ENCODE results near the gene ZC3H4.
"Not testable (repeated sequence)": the region's sequence is repeated elsewhere in the genome, so short reads cannot be mapped to it uniquely, and the experiment has no call there.

The ZC3H4 gene

DNA sequence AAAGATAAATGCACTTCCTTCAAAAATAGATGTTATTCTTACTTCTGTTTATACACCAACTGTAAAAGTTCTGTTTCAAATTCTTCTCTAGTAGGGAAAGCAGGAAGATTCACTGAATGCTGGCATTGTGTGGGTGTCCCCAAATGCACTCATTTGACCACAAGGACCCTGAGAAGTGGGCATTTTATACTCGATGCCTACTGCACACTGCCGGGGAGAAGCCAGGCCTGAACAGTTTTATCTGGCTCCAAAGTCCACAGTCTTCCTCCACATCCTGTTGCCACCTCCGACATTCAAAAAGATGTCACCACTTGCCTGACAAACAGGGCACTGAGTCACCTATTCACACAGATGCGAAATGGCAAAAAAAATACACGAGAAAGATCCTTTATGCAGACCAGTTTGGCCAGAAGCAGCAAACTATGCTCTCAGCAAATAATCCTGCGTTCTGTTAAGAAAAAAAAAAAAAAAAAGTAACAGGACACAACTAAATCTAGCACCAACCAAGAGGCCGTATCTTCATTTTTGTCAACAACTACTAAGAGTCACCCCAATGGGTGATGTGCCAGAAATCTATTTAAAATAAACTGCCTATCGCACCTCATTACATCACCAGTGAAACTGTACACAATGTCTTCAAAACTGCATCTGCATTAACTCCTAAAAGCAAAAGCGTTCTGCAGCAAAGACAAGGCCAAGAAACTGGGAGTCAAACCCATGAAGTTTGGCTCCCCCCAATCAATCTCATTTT is 6.2 kb downstream of the ZC3H4 start:
- no peak for FAIRE-seq

DNA sequence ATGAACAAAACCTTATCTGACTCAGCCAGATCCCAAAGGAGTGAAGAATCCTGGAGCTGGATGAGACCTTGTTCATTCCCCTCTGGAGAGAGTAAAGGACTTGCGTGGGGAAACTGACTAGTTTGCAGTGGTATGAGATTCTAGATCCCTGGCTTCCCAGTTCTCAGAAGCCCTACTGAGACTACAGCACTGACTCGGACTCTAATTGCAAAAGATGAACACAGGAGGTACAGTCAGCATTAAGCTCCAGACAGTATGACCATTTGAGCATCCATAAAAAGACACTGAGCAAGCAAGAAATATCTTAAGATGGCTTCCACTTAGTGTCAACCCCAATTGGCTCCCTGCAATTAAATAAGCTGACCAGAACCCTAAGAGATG is 6.8 kb downstream of the ZC3H4 start:
- no peak for FAIRE-seq

DNA sequence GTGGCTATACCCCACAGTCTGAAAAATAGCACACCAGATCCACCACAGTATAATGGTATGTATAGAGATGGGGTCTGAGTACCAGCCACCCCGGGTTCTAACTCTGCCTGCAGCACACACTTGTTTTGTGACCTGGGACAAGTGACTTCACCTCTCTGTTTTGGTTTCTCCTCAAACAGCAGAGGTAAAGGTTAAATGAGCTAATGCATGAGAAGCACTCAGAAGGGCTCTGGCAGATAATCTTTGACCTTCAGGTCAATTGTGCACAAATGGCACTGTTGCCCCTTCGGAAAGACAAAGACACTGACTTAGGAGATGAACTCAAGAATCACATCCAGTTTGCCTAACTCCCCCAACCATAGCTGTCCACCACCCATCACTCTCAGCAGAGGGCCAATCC is 7.7 kb downstream of the ZC3H4 start:
- FAIRE-seq, result no peak

DNA sequence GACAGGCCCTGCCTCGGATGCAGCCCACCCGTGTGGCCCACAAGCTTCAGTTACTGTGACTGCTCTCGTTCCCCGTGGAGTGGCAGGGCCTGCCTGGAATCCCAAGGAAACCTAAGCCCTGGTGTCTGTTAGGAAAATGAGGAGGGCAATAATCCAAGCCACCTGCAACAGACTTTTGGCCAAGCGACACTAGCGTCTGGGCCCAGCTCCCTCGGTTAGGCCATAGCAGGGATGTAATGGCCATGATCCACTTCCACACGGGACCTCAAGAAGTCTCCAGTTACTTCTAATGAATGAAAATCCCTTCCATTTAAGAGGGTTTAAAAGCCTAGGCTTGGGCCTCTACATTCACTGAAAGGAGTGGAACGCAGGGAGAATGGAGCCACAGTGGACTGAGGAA is 8.9 kb downstream of the ZC3H4 start:
- FAIRE-seq, result no peak

DNA sequence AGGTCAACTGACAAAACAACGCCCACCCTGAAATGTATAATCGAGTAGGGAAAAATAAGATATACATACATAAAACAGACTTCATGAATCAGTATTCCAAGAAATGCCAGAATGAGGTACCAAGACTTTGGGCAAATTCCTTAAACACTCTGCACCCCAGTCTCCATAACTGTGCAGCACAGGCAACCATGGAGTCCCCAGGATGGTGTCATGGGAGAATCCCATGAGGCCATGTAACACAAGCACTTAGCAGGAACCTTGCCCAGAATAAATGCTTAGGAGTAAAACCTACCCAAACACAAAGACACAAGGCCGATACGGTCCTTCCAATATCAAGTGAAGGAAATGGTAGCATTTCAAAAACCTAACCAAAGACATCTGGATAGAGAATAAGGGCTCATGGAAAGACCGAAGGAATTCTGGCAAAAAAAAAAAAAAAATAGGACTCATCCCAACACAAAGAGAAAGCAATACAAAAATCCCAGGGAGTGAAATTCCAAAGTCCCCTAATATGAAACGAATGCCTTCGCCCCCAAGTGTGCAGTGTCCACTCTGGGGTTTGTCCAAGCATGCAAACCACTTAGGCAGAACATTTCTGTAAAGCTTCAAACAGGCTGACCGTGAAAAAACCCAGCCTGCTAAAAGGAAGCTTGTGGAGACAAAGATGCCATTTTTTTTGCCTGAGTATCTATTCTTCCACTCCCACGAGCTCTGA is 11.1 kb downstream of the ZC3H4 start:
- FAIRE-seq, result no peak

DNA sequence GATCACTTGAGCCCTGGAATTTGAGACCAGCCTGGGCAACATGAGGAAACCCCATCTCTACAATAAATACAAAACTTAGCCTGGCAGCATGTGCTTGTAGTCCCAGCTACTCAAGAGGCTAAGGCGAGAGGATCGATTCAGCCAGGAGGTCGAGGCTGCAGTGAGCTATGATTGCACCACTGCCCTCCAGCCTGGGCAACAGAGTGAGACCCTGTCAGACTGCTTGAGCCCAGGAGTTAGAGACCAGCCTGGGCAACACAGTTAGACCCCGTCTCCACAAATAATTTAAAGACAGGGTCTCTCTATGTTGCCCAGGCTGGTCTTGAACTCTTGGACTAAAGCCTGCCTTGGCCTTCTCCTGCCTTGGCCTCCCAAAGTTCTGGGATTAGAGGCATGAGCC is 12.5 kb downstream of the ZC3H4 start:
- not testable (repeated sequence) for FAIRE-seq

DNA sequence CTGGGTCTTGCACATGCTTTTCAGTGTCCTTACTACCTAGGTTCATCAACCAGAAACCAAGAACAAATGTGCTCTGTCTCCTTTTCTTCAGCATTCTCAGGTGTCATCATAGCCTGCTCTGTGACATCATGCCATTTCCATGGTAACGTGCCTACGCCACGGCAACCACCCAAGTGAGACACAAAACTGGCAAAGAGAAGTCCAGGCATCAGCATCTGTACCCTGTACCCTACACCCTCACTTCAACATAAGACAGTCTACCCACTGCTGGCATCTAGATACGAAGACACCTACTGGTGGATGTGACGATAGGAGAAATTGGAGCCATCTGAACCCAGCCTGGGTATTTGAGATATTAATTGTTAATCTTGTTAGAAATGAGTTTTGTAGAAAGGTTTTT is 13.3 kb downstream of the ZC3H4 start:
- no peak for FAIRE-seq

DNA sequence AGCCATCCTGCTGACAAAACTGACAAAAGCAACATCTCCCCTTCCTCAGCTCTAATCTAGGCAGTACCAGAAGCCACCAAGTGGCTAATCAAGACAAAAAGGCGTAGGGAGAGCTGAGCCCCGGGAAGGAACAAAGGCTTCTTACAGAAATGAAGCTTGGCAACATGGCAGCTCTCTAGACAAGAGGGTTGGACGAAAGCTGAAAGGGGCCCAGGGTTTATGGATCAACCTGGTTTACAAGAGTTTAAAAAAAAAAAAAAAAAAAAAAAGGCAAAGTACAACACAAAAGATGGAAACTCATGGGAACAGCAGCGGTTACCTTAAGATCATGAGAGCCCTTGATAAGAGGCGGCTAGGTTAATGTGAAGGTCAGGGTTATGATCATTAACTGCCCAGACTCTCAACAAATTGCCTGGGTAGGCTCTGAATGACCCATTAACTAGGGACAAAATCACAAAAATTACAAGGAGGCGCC is 14.0 kb downstream of the ZC3H4 start:
- FAIRE-seq, result no peak

DNA sequence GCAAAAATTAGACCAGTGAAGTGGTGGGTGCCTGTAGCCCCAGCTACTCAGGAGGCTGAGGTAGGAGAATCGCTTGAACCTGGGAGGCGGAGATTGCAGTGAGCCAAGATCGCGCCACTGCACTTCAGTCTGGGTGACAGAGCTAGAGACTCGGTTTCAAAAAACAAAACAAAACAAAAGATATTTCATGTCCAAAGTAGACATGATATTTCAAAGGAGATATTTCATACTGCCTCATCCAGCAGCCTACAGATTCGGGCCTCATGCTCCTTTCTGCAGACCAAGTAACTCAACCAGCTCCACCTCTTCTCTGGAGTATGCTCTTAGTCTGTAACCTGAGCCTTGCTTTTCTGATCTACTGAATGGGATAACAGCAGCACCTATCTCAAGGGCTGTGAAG is 15.0 kb downstream of the ZC3H4 start:
- FAIRE-seq, result no peak

DNA sequence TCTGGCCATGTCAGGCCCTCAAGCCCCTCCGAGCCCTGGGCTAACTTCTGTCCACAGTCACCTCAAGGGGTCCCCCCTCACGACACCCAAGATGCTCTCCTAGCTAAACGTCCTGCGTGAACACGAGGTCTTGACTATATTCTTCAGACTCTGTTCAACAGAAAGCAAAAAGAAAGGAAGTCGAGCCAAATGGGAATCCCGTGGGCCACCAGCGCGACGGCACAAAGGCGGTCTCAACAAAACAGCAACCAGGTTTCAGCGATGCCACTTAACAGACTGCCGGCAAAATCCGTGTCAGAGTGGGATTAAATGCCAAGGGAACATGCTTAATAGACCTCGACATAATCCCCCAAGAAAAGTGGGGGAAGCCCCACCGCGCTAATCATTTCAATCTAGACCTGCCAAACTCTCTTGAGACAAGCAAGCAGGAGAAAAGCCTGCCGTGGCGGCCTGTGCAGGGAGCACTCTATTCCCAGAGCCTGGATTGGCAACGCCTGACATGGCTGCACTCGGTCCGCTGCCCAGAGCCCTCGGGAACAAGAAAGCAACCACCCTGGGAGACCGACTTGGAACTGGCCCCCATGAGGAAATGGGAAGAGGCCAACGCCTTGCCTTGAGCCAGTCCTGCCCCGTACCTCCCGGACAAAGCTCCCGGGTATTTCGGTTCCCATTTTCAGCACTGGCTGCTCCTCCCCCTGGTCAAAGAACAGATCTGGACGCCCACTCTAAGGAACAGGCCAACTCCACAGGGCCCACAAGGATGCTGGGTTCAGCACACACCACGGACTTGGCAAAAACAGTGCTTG is 16.0 kb downstream of the ZC3H4 start:
- FAIRE-seq, result no peak

DNA sequence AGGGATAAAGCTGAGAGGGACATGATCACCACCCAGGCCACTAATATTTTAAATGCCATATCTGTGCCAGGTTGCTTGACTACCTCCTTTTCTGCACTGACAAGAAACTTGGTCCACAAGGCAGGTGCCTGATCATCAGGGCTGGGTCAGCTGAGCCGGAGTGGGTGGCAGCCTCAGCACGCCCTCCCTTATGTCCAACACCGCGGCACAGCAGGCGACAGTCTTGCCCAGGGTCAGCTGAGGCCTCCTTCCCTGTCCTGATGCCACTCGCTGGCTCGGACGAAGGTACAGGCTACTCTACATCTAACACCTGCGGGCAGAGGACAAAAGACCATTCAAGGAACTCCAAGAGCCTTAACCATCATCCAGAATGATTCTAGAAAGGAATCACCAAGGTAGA is 16.9 kb downstream of the ZC3H4 start:
- FAIRE-seq, result no peak

DNA sequence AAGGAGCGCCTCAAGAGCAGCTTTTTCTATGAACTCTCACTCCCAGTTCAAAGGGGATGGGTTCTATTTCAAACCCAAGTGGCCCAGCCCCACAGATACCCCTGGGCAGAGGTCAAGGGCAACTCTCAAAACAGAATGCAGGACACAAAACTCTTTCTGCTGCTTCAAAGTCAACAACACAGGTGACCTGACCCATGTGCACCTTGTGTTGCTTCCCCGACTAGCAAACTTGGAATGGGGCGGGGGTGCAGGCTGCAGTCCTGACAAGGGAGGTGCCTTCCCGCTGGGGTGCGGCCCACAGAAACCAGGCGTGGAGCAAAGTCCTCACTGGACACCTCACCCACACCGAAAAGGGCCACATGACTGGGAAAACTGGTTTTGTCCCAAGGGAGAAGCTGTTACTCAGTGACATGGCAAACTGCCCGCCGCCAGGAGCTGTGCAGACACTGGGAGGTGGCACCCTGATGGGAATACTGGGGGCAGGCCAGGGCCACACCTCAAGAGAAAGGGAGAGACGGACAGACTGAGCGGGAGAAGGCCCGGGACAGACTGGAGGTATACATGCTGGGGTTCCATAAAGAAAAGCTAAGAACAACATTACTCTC is 17.4 kb downstream of the ZC3H4 start:
- no peak for FAIRE-seq

DNA sequence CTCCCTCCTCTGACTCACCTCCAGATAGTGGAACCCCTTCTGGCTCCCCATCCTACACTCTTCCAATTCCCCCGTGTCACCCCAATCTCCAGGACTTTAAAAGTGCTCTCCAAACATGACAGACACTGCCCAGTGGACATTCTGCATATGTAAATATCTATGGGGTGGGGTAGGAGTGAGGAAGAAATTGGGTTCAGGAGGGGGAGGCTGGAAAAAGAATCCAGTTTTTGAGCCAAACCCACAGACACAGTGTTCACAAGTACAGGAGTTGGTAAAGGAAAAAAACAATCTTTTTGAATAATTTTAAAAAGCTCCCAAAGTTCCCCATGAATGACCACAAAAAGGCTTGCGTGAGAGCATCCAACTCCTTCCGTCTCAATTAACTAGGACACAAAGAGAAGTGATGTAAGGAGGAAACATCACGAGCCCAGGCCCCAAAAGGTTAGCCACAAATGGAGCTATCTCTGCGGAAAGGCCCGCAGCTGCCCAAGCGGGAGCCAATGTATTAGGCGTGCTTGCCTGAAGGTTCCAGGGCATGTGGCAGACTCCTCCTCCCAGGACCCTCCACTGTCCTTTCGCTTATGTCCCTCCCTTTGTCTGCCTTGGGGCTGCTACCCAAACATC is 18.0 kb downstream of the ZC3H4 start:
- no peak for FAIRE-seq

DNA sequence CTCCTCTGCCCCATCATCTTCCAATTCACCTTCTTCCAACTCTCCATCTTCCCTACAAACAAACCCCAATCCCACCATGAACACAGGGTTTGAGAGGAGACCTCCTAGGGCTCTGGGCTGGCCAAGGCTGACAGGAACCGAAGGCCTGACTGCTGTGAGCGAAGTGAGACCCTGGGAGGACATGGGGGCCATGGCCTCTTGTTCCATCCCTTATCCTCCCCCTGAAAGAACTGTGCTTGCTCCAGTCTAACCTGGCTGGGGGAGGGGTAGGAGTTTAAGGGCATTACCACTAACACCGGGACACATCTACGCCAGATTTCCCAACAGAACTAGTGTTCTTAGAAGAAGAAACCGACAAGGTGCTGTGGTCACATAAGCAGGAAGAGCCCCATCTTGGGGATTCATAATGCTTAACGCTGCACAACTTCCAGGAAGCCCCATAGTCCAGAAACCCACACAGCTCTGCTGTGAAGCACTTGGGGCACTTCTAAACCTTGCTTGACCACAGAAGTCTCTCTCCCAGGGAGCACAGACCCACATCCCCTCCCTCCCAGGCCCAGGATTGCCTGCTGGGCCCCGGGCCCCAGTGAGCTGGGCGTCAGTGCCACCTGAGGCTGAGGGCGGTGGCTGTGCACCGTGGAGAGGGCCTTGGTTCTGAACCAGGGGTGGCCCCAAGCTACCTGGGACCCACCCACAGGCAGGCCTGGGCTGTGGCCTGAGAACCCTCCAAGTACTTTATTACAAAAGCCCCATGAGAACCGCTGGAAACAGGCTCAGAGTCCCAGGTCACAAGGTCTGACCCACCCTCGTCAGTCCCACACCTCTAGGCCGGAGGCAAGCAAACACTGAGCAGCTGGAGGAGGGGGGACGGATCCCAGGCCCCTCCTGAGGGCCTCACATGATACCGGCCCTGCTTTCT is 18.8 kb downstream of the ZC3H4 start:
- no peak for FAIRE-seq

DNA sequence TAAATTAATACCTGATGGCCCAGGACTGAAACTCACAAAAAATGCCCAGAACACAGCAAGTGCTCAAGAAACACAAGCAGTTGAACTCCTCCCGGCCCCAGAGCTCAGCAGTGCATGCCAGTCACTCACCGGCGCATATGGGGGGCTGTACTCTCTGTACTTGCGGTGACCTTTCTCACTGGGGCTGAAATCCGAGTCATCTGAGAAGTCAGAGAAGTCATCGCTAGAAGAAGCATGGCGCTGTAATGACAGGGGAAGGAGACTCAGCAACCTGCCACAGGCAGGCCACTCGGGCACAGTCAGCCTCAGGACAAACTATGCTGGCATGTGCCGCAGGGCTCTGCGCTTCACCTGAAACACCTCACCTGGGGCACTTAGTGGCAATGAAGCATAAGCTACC is 19.7 kb downstream of the ZC3H4 start:
- no peak for FAIRE-seq

DNA sequence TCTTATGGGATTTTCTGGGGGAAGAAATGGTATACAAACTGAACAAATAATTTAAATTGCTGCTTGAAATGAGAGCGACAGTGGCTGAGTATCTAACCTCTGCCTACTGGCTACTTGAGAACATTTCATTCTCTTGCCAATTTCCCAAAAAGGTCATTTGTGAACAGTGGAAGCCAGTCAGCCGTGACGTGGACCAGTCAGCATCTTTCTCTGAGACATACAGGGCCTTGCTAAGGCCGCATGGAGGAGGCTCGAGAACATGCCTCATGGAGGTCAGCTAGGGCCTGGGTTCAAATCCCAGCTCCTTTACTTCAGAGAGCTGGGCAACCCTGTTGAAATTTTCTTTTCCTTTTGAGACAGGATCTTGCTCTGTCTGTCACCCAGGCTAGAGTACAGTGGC is 20.3 kb downstream of the ZC3H4 start:
- no peak for FAIRE-seq

DNA sequence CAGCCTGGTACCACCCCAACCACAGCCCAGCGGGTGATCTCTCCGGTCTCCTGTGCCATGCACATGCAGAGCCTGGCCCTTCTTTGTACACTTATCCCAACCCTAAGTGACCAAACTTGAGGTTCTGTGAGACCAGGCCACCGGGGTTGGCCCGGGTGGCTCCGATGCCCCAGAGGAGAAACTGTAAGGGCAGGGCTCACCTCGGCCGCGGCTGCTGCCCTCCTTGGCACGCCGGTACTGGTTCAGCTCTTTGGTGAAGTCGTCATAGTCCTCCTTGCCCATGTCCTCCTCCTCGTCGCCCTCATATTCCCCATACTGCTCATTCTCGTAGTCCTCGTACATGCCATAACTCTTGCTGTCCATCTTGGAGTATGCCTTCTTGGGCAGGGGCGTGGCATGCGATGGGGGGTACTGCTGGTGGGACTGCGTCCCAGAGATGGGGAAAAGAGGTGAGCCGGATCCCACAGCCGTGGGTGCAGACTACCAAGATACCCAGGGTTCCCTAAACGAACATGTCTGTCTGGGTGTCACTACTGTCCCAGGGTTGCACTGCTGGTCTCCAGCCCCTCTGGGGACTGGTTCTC is 23.7 kb downstream of the ZC3H4 start:
- FAIRE-seq, result no peak

DNA sequence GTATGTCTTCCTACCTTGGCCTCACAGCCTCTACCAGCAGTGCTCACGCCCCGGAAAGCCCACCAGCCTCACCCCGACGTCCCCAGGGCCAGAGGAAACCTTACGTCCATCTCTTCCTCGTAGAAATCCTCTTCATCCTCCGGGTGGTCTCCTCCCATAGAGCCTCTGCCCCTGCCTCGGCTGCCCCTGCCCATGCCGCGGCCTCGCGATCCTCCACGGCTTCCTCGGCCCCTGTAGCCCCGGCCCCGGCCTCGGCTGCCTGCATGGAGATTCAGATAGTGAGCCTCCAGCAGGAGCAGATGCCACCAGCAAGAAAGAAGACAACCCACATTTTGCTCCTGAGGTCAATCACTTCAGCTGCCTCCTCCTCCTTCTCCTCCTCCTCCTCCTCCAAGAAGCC is 27.3 kb downstream of the ZC3H4 start:
- FAIRE-seq, result no peak

DNA sequence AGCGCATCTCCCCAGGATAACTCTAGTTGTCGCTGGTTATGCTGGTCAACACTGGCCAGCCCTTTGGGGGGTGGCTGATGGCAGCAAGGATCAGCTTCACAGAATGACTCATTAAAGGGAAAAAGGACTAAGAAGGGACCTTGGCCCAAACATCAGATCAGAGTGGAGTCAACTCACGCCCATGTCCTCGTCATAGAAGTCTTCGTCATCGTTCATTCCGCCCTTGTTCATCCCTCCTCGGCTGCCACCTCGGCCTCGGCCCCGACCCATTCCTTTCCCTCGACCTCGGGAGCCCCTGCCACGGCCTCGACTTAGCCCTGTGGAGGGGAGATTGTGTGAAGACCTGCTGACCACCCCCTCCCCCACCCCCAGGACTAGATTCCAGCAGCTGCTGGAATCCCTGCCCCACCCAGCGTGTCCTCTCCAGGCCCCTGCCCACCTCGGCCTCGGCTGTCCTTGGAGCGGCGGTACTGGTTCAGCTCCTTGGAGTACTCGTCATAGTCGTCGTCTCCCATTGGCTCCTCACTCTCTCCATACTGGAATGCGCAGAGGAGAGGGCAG is 28.6 kb downstream of the ZC3H4 start:
- FAIRE-seq, result no peak

DNA sequence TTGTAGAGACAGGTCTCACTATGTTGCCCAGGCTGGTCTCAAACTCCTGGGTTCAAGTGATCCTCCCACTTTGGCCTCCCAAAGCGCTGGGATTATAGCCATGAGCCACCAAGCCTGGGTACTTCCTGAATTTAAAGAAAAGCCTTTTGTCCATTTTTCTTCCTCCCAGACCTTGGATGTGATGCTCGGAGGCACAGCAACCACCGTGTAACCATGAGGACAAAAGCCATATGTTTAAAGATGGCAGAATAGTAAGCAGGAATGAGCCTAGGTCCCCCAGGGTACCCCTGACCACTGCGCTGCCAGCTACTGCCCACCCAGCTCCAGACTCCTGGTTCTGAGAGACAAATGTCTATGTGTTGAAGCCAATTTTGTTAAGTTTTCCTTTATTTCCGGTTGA is 31.1 kb downstream of the ZC3H4 start:
- FAIRE-seq, result no peak

DNA sequence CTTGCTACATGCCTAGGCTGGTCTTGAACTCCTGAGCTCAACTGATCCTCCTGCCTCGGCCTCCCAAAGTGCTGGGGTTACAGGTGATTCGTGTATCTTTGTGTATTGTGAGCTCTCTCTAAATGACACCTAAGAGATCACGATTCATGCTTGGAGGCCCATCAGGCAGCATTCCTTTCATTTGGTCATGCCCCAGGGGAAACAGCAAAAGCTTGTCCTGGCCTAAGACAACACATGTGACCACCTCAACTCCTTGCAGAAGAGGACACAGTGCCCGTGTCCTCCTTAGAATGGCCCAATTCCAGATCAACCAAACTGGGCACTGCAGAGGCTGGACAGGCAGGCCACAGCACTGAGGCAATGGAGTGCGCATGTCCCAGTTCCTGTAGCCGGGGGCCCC is 32.5 kb downstream of the ZC3H4 start:
- no peak for FAIRE-seq
